ENCODE data around the gene IL1RAP. TPM values are rescaled to one million over a fixed set of nuclear protein-coding genes. Genes with fewer than 3 reads are reported as not detected.

Gene IL1RAP
- total and polyA plus RNA-seq, 7 experiments from 2014 or later: 5.9 to 29.0 (median 12.1) TPM

DNA sequence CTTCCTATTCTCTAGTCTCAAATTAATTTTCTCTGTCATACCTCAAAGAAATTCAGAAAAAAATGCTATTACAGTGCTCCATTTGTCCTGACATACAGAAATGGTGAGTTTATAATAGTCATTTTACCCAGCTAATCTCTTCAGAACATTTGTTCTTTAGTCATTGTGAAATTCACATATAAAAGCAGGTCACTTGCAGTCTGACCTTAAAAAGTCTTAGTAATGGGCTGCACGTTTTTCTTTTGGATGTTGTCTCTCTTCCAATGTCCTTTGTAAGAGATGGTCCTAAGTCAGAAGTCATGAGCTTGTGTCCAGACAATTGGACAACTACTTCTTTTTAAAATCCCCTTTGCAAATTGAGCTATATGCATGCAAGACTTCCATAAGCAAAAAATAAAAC is 17.0 kb upstream of the IL1RAP start:
- H3K4me1 Mint-ChIP-seq: peaks cover 0 to 7% (median 0%) of the 10 kb centered on the region in 7 donors
- no peak overlapping the region for H3K27ac Mint-ChIP-seq
- H3K4me3 Mint-ChIP-seq: no peak overlapping the region
- no peak overlapping the region for H3K4me3 ChIP-seq (ENCODE audit: low read length)
- ATAC-seq (no peak), DNase-seq (no peak)
- H3K9me3 ChIP-seq (ENCODE audit: control insufficient read depth in 2 of 3, low read length in 3 of 3): no peaks in the 10 kb centered on the region
- intact Hi-C loops (cut with micrococcal nuclease): no loop called here
- no peaks in the 10 kb centered on the region for H3K36me3 ChIP-seq (ENCODE audit: control insufficient read depth in 2 of 3, insufficient read depth in 3 of 3, low read length in 3 of 3)
- POLR2A ChIA-PET: no interaction called here
- H3K27me3 ChIP-seq (ENCODE audit: control insufficient read depth in 2 of 2, insufficient read depth in 2 of 2, low read length in 2 of 2): no peaks in the 10 kb centered on the region
- H3K27ac ChIP-seq (ENCODE audit: low read depth, low read length): no peak overlapping the region
- H3K4me1 ChIP-seq (ENCODE audit: control insufficient read depth in 2 of 2, insufficient read depth in 2 of 2, low read length in 2 of 2): no peaks in the 10 kb centered on the region
- H3K9me3 Mint-ChIP-seq: no peaks in the 10 kb centered on the region
- H3K36me3 Mint-ChIP-seq: no peaks in the 10 kb centered on the region
- H3K27me3 Mint-ChIP-seq: peaks cover 14 to 69% (median 53%) of the 10 kb centered on the region in 5 donors
- CTCF ChIA-PET: no interaction called here

DNA sequence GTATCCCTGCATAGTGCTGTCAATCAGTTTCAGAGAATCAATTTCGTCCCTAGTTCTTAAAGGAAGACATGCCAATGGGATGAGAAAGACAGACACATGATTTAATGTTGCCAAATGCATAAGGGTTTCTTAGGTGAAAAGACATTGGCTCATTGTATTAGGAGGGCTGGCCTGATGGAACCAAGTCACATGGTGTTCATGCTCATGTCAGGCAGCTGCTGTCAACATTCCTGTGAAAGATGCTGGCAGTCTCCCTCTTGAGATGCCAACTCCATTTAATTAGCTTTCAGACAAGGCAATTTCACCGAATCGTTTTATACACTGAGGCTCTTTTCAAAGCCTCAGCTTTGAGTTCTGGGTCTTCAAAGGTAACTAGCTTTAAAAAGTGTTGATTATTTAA is 16.1 kb upstream of the IL1RAP start:
- CTCF ChIA-PET: interaction anchor here (0.6 kb wide), 1 partner anchor 11 kb away, joined by 4 read pairs; no protein-coding TSS in a partner anchor
- DNase-seq (no peak), ATAC-seq (no peak)
- intact Hi-C loops (cut with micrococcal nuclease): no loop called here
- H3K4me3 Mint-ChIP-seq: no peak overlapping the region
- Histone ChIP-seq H3K27me3 (ENCODE audit: control insufficient read depth in 2 of 2, insufficient read depth in 2 of 2, low read length in 2 of 2) (no peaks in the 10 kb centered on the region), H3K36me3 (ENCODE audit: control insufficient read depth in 2 of 3, insufficient read depth in 3 of 3, low read length in 3 of 3) (no peaks in the 10 kb centered on the region), H3K9me3 (ENCODE audit: control insufficient read depth in 2 of 3, low read length in 3 of 3) (no peaks in the 10 kb centered on the region), H3K27ac (ENCODE audit: low read depth, low read length) (no peak overlapping the region), H3K4me1 (ENCODE audit: control insufficient read depth in 2 of 2, insufficient read depth in 2 of 2, low read length in 2 of 2) (no peaks in the 10 kb centered on the region), H3K4me3 (ENCODE audit: low read length) (no peak overlapping the region)
- H3K4me1 Mint-ChIP-seq: no peaks in the 10 kb centered on the region
- peaks cover 14 to 64% (median 52%) of the 10 kb centered on the region in 5 donors for H3K27me3 Mint-ChIP-seq
- H3K27ac Mint-ChIP-seq: no peak overlapping the region
- POLR2A ChIA-PET: no interaction called here
- no peaks in the 10 kb centered on the region for H3K36me3 Mint-ChIP-seq
- no peaks in the 10 kb centered on the region for H3K9me3 Mint-ChIP-seq

DNA sequence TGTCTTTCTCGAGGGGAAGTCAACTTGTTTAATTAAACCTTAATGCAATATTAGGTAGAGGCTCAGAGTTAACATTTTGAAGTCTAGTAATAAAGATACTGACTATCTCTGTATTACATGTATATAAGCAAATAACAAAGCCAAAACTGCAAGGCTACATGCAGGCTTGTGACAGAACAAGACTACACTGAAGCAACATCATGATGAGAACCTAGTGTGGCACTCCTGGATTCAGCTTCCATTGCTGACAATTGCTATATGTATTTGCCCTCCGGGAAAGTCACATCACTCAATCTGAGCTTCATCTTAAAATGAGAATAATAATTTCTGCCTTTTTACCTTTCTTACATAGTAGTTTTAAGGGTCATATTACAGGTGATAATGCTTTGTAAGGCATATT is 15.6 kb upstream of the IL1RAP start:
- H3K9me3 Mint-ChIP-seq: no peaks in the 10 kb centered on the region
- Histone ChIP-seq H3K27ac (ENCODE audit: low read depth, low read length) (no peak overlapping the region), H3K4me1 (ENCODE audit: control insufficient read depth in 2 of 2, insufficient read depth in 2 of 2, low read length in 2 of 2) (no peaks in the 10 kb centered on the region), H3K36me3 (ENCODE audit: control insufficient read depth in 2 of 3, insufficient read depth in 3 of 3, low read length in 3 of 3) (no peaks in the 10 kb centered on the region), H3K9me3 (ENCODE audit: control insufficient read depth in 2 of 3, low read length in 3 of 3) (no peaks in the 10 kb centered on the region), H3K4me3 (ENCODE audit: low read length) (no peak overlapping the region), H3K27me3 (ENCODE audit: control insufficient read depth in 2 of 2, insufficient read depth in 2 of 2, low read length in 2 of 2) (no peaks in the 10 kb centered on the region)
- intact Hi-C loops (cut with micrococcal nuclease): no loop called here
- peaks cover 14 to 63% (median 51%) of the 10 kb centered on the region in 5 donors for H3K27me3 Mint-ChIP-seq
- CTCF ChIA-PET: no interaction called here
- H3K4me3 Mint-ChIP-seq: no peak overlapping the region
- no peak for ATAC-seq
- H3K36me3 Mint-ChIP-seq: no peaks in the 10 kb centered on the region
- no peaks in the 10 kb centered on the region for H3K4me1 Mint-ChIP-seq
- POLR2A ChIA-PET: no interaction called here
- no peak for DNase-seq
- no peak overlapping the region for H3K27ac Mint-ChIP-seq

DNA sequence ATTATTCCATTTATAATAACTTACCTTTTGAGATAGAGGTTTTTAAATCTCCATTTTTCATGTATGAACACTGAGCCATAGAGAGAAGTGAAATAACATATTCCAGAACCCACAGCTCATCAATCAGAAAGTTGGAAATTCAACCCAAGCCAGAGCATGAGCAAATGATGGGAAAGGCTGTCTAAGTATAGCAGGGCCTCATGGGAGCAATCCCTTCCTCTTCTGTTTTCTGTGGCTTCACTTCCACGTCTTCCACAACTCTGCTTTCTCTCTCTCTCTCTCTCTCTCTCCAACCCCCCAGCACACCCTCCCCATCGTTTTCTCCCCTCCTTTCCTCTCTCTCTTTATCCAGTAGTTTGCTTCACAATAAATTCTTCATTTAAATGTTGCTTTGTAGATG is 14.8 kb upstream of the IL1RAP start:
- Mint-ChIP-seq H3K4me3 (no peak overlapping the region), H3K27me3 (peaks cover 14 to 62% (median 47%) of the 10 kb centered on the region in 5 donors), H3K4me1 (no peaks in the 10 kb centered on the region), H3K36me3 (no peaks in the 10 kb centered on the region), H3K9me3 (no peaks in the 10 kb centered on the region), H3K27ac (no peak overlapping the region)
- no peak overlapping the region for H3K27ac ChIP-seq (ENCODE audit: low read depth, low read length)
- intact Hi-C loops (cut with micrococcal nuclease): no loop called here
- ATAC-seq: no peak
- no peaks in the 10 kb centered on the region for H3K4me1 ChIP-seq (ENCODE audit: control insufficient read depth in 2 of 2, insufficient read depth in 2 of 2, low read length in 2 of 2)
- POLR2A ChIA-PET: no interaction called here
- no peaks in the 10 kb centered on the region for H3K36me3 ChIP-seq (ENCODE audit: control insufficient read depth in 2 of 3, insufficient read depth in 3 of 3, low read length in 3 of 3)
- no peaks in the 10 kb centered on the region for H3K9me3 ChIP-seq (ENCODE audit: control insufficient read depth in 2 of 3, low read length in 3 of 3)
- no peak overlapping the region for H3K4me3 ChIP-seq (ENCODE audit: low read length)
- CTCF ChIA-PET: no interaction called here
- no peaks in the 10 kb centered on the region for H3K27me3 ChIP-seq (ENCODE audit: control insufficient read depth in 2 of 2, insufficient read depth in 2 of 2, low read length in 2 of 2)
- DNase-seq: no peak

DNA sequence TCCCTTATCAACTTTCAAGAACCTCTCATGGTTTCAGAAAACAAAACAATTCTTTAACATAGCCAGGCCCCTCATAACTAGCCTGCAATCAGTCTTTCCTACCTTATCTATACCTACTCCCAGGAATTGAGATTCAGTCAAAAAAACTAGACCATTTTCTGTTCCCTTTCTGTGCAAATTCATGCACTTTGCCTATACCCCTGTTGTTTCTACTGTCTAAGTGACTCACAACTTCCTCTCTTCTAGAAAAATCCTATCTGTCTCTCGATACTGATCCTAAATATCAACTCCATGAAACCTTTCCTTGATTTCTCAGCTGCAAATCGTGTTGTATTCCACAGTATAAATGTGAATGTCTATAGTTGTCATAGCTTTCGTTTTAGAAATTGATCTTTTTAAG is 10.9 kb upstream of the IL1RAP start:
- H3K36me3 ChIP-seq (ENCODE audit: control insufficient read depth in 2 of 3, insufficient read depth in 3 of 3, low read length in 3 of 3): no peaks in the 10 kb centered on the region
- ChIA-PET CTCF (no interaction called here), POLR2A (no interaction called here)
- no peak for ATAC-seq
- no peaks in the 10 kb centered on the region for H3K4me1 ChIP-seq (ENCODE audit: control insufficient read depth in 2 of 2, insufficient read depth in 2 of 2, low read length in 2 of 2)
- H3K27me3 Mint-ChIP-seq: peaks cover 9 to 35% (median 29%) of the 10 kb centered on the region in 5 donors
- no peak overlapping the region for H3K4me3 ChIP-seq (ENCODE audit: low read length)
- no peaks in the 10 kb centered on the region for H3K4me1 Mint-ChIP-seq
- DNase-seq: no peak
- H3K27ac ChIP-seq (ENCODE audit: low read depth, low read length): no peak overlapping the region
- H3K27ac Mint-ChIP-seq: no peak overlapping the region
- no peak overlapping the region for H3K4me3 Mint-ChIP-seq
- intact Hi-C loops (cut with micrococcal nuclease): no loop called here
- H3K9me3 ChIP-seq (ENCODE audit: control insufficient read depth in 2 of 3, low read length in 3 of 3): no peaks in the 10 kb centered on the region
- no peaks in the 10 kb centered on the region for H3K27me3 ChIP-seq (ENCODE audit: control insufficient read depth in 2 of 2, insufficient read depth in 2 of 2, low read length in 2 of 2)
- H3K36me3 Mint-ChIP-seq: no peaks in the 10 kb centered on the region
- no peaks in the 10 kb centered on the region for H3K9me3 Mint-ChIP-seq

DNA sequence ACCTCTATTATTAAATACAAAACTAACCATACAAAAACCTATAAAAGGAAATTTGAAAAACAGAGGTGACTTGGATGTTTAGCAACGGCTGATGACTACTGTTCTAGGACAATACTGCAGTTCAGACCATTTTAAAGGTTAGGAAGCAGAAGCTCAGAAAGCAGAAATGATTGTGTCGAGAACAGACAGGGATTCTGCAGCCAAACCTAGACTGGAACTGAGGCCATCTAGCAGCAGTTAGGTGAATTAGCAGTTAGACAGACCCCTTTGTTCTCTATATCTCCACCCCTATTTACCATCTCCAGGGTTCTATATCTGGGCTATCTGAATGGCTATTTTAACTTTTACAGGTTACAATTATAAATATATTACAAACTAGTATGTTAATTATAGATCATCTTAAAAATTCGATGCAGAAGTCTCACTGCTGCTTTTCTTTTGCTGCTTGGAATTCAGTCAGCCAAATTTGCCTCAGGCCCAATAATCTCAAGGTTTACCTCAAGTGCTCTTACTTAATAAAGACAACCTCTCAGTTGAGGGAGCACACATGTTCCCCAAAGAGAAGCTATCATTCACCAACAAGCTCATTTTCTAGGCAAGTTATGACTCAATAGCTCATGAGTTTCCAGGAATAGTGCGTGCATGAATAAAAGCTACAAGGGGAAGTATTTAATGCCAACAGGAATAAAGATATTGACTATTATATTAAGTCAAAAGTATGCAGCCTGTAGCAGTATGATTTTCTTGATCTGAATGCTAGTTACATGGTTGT is 9.3 kb upstream of the IL1RAP start:
- DNase-seq: no peak
- Histone ChIP-seq H3K9me3 (ENCODE audit: control insufficient read depth in 2 of 3, low read length in 3 of 3) (no peaks in the 10 kb centered on the region), H3K36me3 (ENCODE audit: control insufficient read depth in 2 of 3, insufficient read depth in 3 of 3, low read length in 3 of 3) (no peaks in the 10 kb centered on the region), H3K4me3 (ENCODE audit: low read length) (no peak overlapping the region), H3K27me3 (ENCODE audit: control insufficient read depth in 2 of 2, insufficient read depth in 2 of 2, low read length in 2 of 2) (no peaks in the 10 kb centered on the region), H3K4me1 (ENCODE audit: control insufficient read depth in 2 of 2, insufficient read depth in 2 of 2, low read length in 2 of 2) (no peaks in the 10 kb centered on the region), H3K27ac (ENCODE audit: low read depth, low read length) (no peak overlapping the region)
- H3K36me3 Mint-ChIP-seq: no peaks in the 10 kb centered on the region
- no peak overlapping the region for H3K4me3 Mint-ChIP-seq
- H3K9me3 Mint-ChIP-seq: no peaks in the 10 kb centered on the region
- H3K27me3 Mint-ChIP-seq: peaks cover 0 to 24% (median 20%) of the 10 kb centered on the region in 5 donors
- no peak overlapping the region for H3K27ac Mint-ChIP-seq
- H3K4me1 Mint-ChIP-seq: peaks cover 0 to 2% (median 0%) of the 10 kb centered on the region in 7 donors
- ChIA-PET CTCF (no interaction called here), POLR2A (interaction anchor here (0.6 to 1.7 kb wide), 2 partner anchors 9 to 230 kb away, joined by 3 to 5 read pairs; partner anchors contain the start of gene IL1RAP)
- intact Hi-C loops (cut with micrococcal nuclease): no loop called here
- no peak for ATAC-seq

DNA sequence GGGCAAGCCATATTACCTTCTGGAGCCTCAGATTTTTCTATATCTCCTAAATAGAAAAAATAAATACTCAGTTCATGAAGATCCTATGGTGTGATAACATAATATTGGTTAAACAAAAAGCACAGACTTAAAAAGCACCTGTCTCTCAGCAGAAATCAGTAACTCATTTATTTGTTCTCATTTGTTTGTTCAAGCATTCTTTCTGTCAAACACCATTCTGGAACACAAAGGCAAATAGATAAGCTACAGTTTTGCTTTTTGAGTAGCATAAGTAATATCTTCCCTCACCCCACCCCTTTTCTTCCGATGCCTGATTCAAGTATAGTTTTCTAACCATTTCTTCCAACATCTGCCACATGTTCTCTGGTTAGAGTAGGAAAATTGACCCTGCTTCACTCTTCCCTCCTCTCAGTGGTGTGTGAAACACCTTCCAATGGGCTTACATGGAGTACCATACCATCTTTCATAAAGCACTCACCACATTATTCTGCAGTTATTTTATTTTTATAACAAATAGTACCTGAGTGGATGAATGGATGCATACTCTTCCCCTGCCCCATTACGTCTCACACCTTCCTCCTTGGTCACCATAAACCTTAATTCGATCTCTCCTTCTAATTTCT is 8.4 kb upstream of the IL1RAP start:
- Histone ChIP-seq H3K4me3 (ENCODE audit: low read length) (no peak overlapping the region), H3K9me3 (ENCODE audit: control insufficient read depth in 2 of 3, low read length in 3 of 3) (no peaks in the 10 kb centered on the region), H3K36me3 (ENCODE audit: control insufficient read depth in 2 of 3, insufficient read depth in 3 of 3, low read length in 3 of 3) (no peaks in the 10 kb centered on the region), H3K27me3 (ENCODE audit: control insufficient read depth in 2 of 2, insufficient read depth in 2 of 2, low read length in 2 of 2) (no peaks in the 10 kb centered on the region), H3K4me1 (ENCODE audit: control insufficient read depth in 2 of 2, insufficient read depth in 2 of 2, low read length in 2 of 2) (no peaks in the 10 kb centered on the region), H3K27ac (ENCODE audit: low read depth, low read length) (no peak overlapping the region)
- Mint-ChIP-seq H3K4me1 (peaks cover 0 to 2% (median 0%) of the 10 kb centered on the region in 7 donors), H3K36me3 (no peaks in the 10 kb centered on the region), H3K9me3 (no peaks in the 10 kb centered on the region), H3K27ac (no peak overlapping the region), H3K4me3 (no peak overlapping the region), H3K27me3 (peaks cover 0 to 25% (median 18%) of the 10 kb centered on the region in 5 donors)
- ATAC-seq (no peak), DNase-seq (no peak)
- POLR2A ChIA-PET: interaction anchor here (1.7 kb wide), 1 partner anchor 8 kb away, joined by 5 read pairs; the partner anchor contains the start of gene IL1RAP
- intact Hi-C loops (cut with micrococcal nuclease): no loop called here
- CTCF ChIA-PET: no interaction called here

Measured in naive thymus-derived CD4-positive, alpha-beta T cell (primary cell).